Endothelial cell of umbilical vein (primary cell): ENCODE measurements around the gene PTPRZ1.

Experiments
- EZH2 ChIP-seq: IDR thresholded peaks from 2 replicates; pipeline ENCODE4 v1.6.1; 2012; ENCODE audit warnings: borderline replicate concordance, low read depth, mild to moderate bottlenecking, moderate library complexity, low read length, inconsistent platforms; ENCODE audit not compliant: severe bottlenecking
- POLR2A ChIP-seq: IDR thresholded peaks from 2 replicates; pipeline ENCODE4 v1.6.1; 2012; ENCODE audit warnings: low read depth, mild to moderate bottlenecking, control low read depth, low read length
- TF ChIP-seq, protein P1 (sequence below), 2 donors: IDR thresholded peaks; 1 replicate in 1 of 2; 2 replicates in 1 of 2; pipeline ENCODE4 v1.5.1; 2011; ENCODE audit warnings: low read length in 2 of 2, mild to moderate bottlenecking in 2 of 2, moderate library complexity in 2 of 2, control low read depth in 1 of 2, inconsistent platforms in 1 of 2, low read depth in 1 of 2; ENCODE audit not compliant: insufficient read depth in 1 of 2; ENCODE audit errors: extremely low read depth in 1 of 2

DNA sequence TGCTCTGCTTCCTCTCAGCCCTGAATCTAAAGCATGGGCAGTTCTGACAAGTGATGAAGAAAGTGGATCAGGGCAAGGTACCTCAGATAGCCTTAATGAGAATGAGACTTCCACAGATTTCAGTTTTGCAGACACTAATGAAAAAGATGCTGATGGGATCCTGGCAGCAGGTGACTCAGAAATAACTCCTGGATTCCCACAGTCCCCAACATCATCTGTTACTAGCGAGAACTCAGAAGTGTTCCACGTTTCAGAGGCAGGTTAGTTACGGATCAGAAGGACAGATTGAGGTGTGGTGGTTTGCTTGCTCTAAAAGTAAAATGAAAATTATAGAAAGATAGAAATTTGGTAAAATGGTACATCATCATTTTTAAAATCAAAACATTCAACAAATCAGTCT lies 140.7 kb downstream of the PTPRZ1 start:
- TF ChIP-seq POLR2A (no peak), EZH2 (no peak)
- TF ChIP-seq, protein P1, sequence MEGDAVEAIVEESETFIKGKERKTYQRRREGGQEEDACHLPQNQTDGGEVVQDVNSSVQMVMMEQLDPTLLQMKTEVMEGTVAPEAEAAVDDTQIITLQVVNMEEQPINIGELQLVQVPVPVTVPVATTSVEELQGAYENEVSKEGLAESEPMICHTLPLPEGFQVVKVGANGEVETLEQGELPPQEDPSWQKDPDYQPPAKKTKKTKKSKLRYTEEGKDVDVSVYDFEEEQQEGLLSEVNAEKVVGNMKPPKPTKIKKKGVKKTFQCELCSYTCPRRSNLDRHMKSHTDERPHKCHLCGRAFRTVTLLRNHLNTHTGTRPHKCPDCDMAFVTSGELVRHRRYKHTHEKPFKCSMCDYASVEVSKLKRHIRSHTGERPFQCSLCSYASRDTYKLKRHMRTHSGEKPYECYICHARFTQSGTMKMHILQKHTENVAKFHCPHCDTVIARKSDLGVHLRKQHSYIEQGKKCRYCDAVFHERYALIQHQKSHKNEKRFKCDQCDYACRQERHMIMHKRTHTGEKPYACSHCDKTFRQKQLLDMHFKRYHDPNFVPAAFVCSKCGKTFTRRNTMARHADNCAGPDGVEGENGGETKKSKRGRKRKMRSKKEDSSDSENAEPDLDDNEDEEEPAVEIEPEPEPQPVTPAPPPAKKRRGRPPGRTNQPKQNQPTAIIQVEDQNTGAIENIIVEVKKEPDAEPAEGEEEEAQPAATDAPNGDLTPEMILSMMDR (IDR thresholded peaks at IDR 0.05; ENCODE audit: extremely low read depth in 1 of 2, insufficient read depth in 1 of 2, low read depth in 1 of 2, low read length in 2 of 2): no peak
